ENCODE results near the gene ATP6V1C2. TPM values are rescaled to one million over a fixed set of nuclear protein-coding genes. Genes with fewer than 3 reads are reported as not detected.

Gene ATP6V1C2
- total and polyA plus RNA-seq, 2 of the 4 experiments (the other 2 are of a cell fraction), result not detected

GRCh38 chr2:10764096-10764785 lies 42.8 kb downstream of the ATP6V1C2 start:
- dilution Hi-C loops (cut with HindIII; ENCODE audit: low sequenced_read_pairs, unreplicated experiment), result no loop called here

More at GRCh38 chr2:10764096-10764785, 42.8 kb downstream of the ATP6V1C2 start:
- 75% methylated on average over 10 of the region's 18 CpGs; no CpG with 5 or more reads in 1 of the 2 experiments for WGBS, 2 experiments (ENCODE audit: extremely low coverage in 2 of 2, insufficient read length in 1 of 2)
- ATAC-seq (ENCODE audit: low read depth) (no peak), DNase-seq (no peak)
- TF ChIP-seq FOS (IDR thresholded peaks at IDR 0.05; ENCODE audit: low read depth, low read length), result no peak
- TF ChIP-seq RCOR1 (IDR thresholded peaks at IDR 0.05; ENCODE audit: insufficient replicate concordance, low read length), result no peak
- no peak for TF ChIP-seq MAFK (IDR thresholded peaks at IDR 0.05; ENCODE audit: low read depth, low read length)
- TF ChIP-seq ELK1 (IDR thresholded peaks at IDR 0.05; ENCODE audit: borderline replicate concordance, low read depth, low read length), result no peak
- TF ChIP-seq BHLHE40 (IDR thresholded peaks at IDR 0.05; ENCODE audit: low read depth, low read length), result no peak
- TF ChIP-seq MAZ (IDR thresholded peaks at IDR 0.05; ENCODE audit: borderline replicate concordance, low read depth, low read length), result no peak
- TF ChIP-seq, protein P1, sequence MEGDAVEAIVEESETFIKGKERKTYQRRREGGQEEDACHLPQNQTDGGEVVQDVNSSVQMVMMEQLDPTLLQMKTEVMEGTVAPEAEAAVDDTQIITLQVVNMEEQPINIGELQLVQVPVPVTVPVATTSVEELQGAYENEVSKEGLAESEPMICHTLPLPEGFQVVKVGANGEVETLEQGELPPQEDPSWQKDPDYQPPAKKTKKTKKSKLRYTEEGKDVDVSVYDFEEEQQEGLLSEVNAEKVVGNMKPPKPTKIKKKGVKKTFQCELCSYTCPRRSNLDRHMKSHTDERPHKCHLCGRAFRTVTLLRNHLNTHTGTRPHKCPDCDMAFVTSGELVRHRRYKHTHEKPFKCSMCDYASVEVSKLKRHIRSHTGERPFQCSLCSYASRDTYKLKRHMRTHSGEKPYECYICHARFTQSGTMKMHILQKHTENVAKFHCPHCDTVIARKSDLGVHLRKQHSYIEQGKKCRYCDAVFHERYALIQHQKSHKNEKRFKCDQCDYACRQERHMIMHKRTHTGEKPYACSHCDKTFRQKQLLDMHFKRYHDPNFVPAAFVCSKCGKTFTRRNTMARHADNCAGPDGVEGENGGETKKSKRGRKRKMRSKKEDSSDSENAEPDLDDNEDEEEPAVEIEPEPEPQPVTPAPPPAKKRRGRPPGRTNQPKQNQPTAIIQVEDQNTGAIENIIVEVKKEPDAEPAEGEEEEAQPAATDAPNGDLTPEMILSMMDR (conservative IDR thresholded peaks at IDR 0.05; ENCODE audit: low read depth, low read length), result no peak
- TF ChIP-seq, protein P2, sequence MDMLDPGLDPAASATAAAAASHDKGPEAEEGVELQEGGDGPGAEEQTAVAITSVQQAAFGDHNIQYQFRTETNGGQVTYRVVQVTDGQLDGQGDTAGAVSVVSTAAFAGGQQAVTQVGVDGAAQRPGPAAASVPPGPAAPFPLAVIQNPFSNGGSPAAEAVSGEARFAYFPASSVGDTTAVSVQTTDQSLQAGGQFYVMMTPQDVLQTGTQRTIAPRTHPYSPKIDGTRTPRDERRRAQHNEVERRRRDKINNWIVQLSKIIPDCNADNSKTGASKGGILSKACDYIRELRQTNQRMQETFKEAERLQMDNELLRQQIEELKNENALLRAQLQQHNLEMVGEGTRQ (IDR thresholded peaks at IDR 0.05; ENCODE audit: low read depth, low read length), result no peak
- no peak for TF ChIP-seq SMC3 (IDR thresholded peaks at IDR 0.05; ENCODE audit: low read depth, low read length)
- no peak for TF ChIP-seq NFE2L2 (IDR thresholded peaks at IDR 0.05; ENCODE audit: low read depth, low read length)
- no peak for TF ChIP-seq CHD1 (IDR thresholded peaks at IDR 0.05; ENCODE audit: low read depth, low read length)
- TF ChIP-seq RAD21 (IDR thresholded peaks at IDR 0.05; ENCODE audit: low read length), result no peak
- TF ChIP-seq RFX5 (IDR thresholded peaks at IDR 0.05; ENCODE audit: low read depth, low read length), result no peak
- TF ChIP-seq CEBPB (IDR thresholded peaks at IDR 0.05; ENCODE audit: low read depth, low read length), result no peak
- no peak for TF ChIP-seq MXI1 (IDR thresholded peaks at IDR 0.05; ENCODE audit: borderline replicate concordance, low read depth, low read length)
- TF ChIP-seq POLR2A (IDR thresholded peaks at IDR 0.05; ENCODE audit: low read depth, low read length), result no peak
- no peaks in the 10 kb centered on the region for H3K9me3 ChIP-seq (ENCODE audit: control insufficient read depth, insufficient read depth, low read length)
- no peak overlapping the region for H3K4ac ChIP-seq (ENCODE audit: low read depth, low read length)
- no peak overlapping the region for H3K27ac ChIP-seq (ENCODE audit: insufficient read depth, low read length)
- no TSS peak for BruUV-seq (replicated peaks)
- H4K8ac ChIP-seq (ENCODE audit: low read depth in 2 of 2, low read length in 2 of 2), result no peak overlapping the region
- H3K23ac ChIP-seq (ENCODE audit: low read depth, low read length), result no peak overlapping the region
- CTCF ChIA-PET, result interaction anchor here (0.5 kb wide), 1 partner anchor 14 kb away, joined by 3 read pairs; no protein-coding TSS in a partner anchor
- no peak overlapping the region for H3K4me2 ChIP-seq (ENCODE audit: low read depth, low read length)
- no peak overlapping the region for H4K5ac ChIP-seq (ENCODE audit: low read depth, low read length)
- H4K20me1 ChIP-seq (ENCODE audit: insufficient read depth, low read length), result no peaks in the 10 kb centered on the region
- no peaks in the 10 kb centered on the region for H3K79me1 ChIP-seq (ENCODE audit: low read depth in 1 of 2, low read length in 2 of 2)
- no peak overlapping the region for H2BK20ac ChIP-seq (ENCODE audit: low read depth, low read length)
- H3K4me3 ChIP-seq (ENCODE audit: insufficient read depth, low read depth, low read length), result no peak overlapping the region
- peaks cover 34% of the 10 kb centered on the region; the same call in 1 of the 2 replicates for H3K27me3 ChIP-seq (ENCODE audit: control insufficient read depth, insufficient read depth, low read length)
- no peak overlapping the region for H2BK5ac ChIP-seq (ENCODE audit: low read depth, low read length, poor library complexity, severe bottlenecking)
- intact Hi-C loops (cut with micrococcal nuclease), result no loop called here
- H3K14ac ChIP-seq (replicated peaks; ENCODE audit: low read depth, low read length), result no peak overlapping the region
- no peak overlapping the region for H3K56ac ChIP-seq (ENCODE audit: extremely low read depth, insufficient read depth, low read length)
- in situ Hi-C loops (cut with MboI; ENCODE audit: low sequenced_read_pairs), result no loop called here
- H3K36me3 ChIP-seq (ENCODE audit: control insufficient read depth, insufficient read depth, low read length), result no peaks in the 10 kb centered on the region
- H4K91ac ChIP-seq (ENCODE audit: insufficient read depth, low read depth, low read length), result no peak overlapping the region
- H2BK120ac ChIP-seq (ENCODE audit: low read depth, low read length), result no peak overlapping the region
- no peak overlapping the region for H2AK5ac ChIP-seq (ENCODE audit: low read depth, low read length)
- no peaks in the 10 kb centered on the region for H3K4me1 ChIP-seq (ENCODE audit: control insufficient read depth, insufficient read depth, low read length)
- no peak overlapping the region for H3K9ac ChIP-seq (ENCODE audit: low read depth, low read length)
- H2AK9ac ChIP-seq (replicated peaks; ENCODE audit: low read depth, low read length, poor library complexity), result no peak overlapping the region
- POLR2A ChIA-PET (ENCODE audit: unreplicated experiment), result no interaction called here
- no peak overlapping the region for H3K18ac ChIP-seq (ENCODE audit: low read depth, low read length)
- H2AFZ ChIP-seq (replicated peaks; ENCODE audit: low read length, poor library complexity), result peak overlapping the region; percentile 23
- no peaks in the 10 kb centered on the region for H3K9me1 ChIP-seq (ENCODE audit: insufficient read depth, low read length)
- H2BK15ac ChIP-seq (ENCODE audit: low read depth, low read length), result no peak overlapping the region
